T-helper 2 cell (primary cell): ENCODE measurements around the gene SAFB2.

Experiments
- DNase-seq, 5 experiments: peaks; one replicate each; pipeline versions ENCODE4 v3.0.0 to v3.0.0-alpha.2; 2012 to 2022

SAFB2 gene

DNA sequence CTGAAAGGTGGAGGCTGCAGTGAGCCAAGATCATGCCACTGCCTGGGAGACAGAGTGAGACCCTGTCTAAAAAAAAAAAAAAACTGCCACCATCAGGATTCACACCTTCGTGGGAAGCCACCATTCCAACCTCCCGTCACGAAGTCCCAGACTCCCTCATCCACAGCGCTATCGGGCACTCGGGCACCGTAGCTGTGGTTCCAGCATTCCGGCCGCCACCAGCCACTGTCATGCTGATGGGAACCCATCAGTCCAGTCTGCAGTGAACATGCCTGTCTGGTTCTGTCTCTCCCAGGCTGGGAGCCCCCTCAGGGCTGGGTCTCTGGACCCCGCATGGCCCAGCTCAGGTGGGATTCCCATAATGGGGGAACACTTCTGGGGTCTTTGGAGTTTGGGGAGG is 82.4 kb downstream of the SAFB2 start:
- no peak for DNase-seq

DNA sequence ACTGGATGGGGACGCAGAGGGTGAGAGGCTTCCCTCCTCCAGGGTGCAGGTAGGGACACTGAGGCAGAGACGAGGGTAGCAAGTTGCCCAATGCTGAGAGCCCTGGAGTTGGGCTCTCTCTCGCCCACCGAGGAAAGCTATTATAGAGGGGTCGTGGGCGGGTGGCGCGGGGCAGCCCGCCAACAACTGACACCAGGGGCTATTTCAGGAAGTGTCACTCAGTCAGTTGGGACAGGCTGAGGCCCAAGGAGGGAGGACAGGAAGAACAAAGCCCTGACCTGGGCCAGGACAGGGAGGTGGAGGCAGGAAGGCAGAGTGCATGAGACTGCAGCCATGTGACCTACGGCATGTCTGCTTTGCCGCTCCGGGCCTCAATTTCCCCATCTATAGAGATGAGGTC is 84.7 kb downstream of the SAFB2 start:
- DNase-seq: no peak
